Stomach (tissue), 9 donors: ENCODE results near the gene IL4R. TPM values are rescaled to one million over a fixed set of nuclear protein-coding genes. Genes with fewer than 3 reads are reported as not detected.
"Not testable (repeated sequence)": the region's sequence is repeated elsewhere in the genome, so short reads cannot be mapped to it uniquely, and the experiment has no call there.

Source experiments
- DNase-seq, 2 donors: peaks; one replicate each; pipeline versions ENCODE4 v3.0.0 to v3.0.0-alpha.2; 2013 to 2019
- H3K27ac ChIP-seq, 5 donors: fragments of 200-600 bp in 4 of 5; sonication (generic) in 4 of 5; one replicate each; pipeline ENCODE4 v1.5.1; 2013 to 2019; ENCODE audit warnings: mild to moderate bottlenecking in 1 of 5, moderate library complexity in 1 of 5
- H3K27me3 ChIP-seq, 3 donors: fragments of 200-600 bp; sonication (generic); one replicate each; pipeline ENCODE4 v1.5.1; 2017 to 2019; ENCODE audit warnings: mixed run types in 1 of 3
- H3K36me3 ChIP-seq, 4 donors: fragments of 200-600 bp; sonication (generic); 1 replicate in 3 of 4; 2 replicates in 1 of 4; pipeline ENCODE4 v1.5.1; 2016 to 2019
- H3K4me1 ChIP-seq, 4 donors: fragments of 200-600 bp; sonication (generic); one replicate each; pipeline ENCODE4 v1.5.1; 2016 to 2019
- H3K4me3 ChIP-seq, 4 donors: fragments of 200-600 bp; sonication (generic) in 3 of 4; one replicate each; pipeline ENCODE4 v1.5.1; 2016 to 2019; ENCODE audit warnings: mild to moderate bottlenecking in 1 of 4
- H3K9me3 ChIP-seq, 4 donors: fragments of 200-600 bp; sonication (generic); one replicate each; pipeline ENCODE4 v1.5.1; 2016 to 2019
- EP300 ChIP-seq: sonication (generic); formaldehyde crosslinking; IDR thresholded peaks from one replicate; pipeline ENCODE4 v1.6.1; 2017; ENCODE audit warnings: antibody characterized with exemption
- POLR2A ChIP-seq, 4 donors: fragments of 450-650 bp; IDR thresholded peaks; one replicate each; pipeline ENCODE4 v1.6.1; 2016; ENCODE audit warnings: antibody characterized with exemption in 4 of 4, control low read depth in 2 of 4, mild to moderate bottlenecking in 1 of 4, moderate library complexity in 1 of 4
- POLR2AphosphoS5 ChIP-seq, 3 donors: sonication (generic); formaldehyde crosslinking; IDR thresholded peaks; one replicate each; pipeline ENCODE4 v1.6.1; 2016; ENCODE audit warnings: antibody characterized with exemption in 3 of 3
- WGBS, 5 donors: extraction: QIAGEN DNeasy Blood & Tissue Kit in 3 of 5; methylation state at CpG; one replicate each; pipeline versions ENCODE4 v1.1.5 to v1.1.7; 2013 to 2018; 5-methylcytosine and 5-hydroxymethylcytosine counted together
- intact Hi-C: fragments of 100-400 bp; cut with DNase I; formaldehyde crosslinking; loops from one replicate; pipeline ENCODE4 v1.15.1; 2023; ENCODE audit warnings: low total_unique reads
- polyA plus RNA-seq, 3 donors: library from polyadenylated mRNA; stranded (reverse); fragments of 200-250 nt; gene quantifications; one replicate each; pipeline ENCODE4 v1.2.3, GENCODE V29; 2013
- total RNA-seq, 5 donors: library from RNA; depleted of rRNA; stranded (reverse); fragments of >200 nt; gene quantifications; one replicate each; pipeline versions ENCODE4 v1.1.0 to v1.2.3, GENCODE V29; 2014 to 2016
- TF ChIP-seq, protein P1 (sequence below), 7 experiments: fragments of 450-650 bp in 4 of 7; fragments of 200-600 bp in 3 of 7; sonication (generic) in 3 of 7; IDR thresholded peaks; one replicate each; pipeline ENCODE4 v1.5.1; 2016 to 2019; ENCODE audit warnings: antibody characterized with exemption in 7 of 7, control low read depth in 2 of 7, mild to moderate bottlenecking in 1 of 7
- donor health status: healthy with polysubstance abuse.
- donor health status: Bipolar disorder and iron deficiency.
- donor health status: healthy.

Gene IL4R
- total and polyA plus RNA-seq, 8 donors = 17.4 to 120 (median 52.4) TPM

DNA sequence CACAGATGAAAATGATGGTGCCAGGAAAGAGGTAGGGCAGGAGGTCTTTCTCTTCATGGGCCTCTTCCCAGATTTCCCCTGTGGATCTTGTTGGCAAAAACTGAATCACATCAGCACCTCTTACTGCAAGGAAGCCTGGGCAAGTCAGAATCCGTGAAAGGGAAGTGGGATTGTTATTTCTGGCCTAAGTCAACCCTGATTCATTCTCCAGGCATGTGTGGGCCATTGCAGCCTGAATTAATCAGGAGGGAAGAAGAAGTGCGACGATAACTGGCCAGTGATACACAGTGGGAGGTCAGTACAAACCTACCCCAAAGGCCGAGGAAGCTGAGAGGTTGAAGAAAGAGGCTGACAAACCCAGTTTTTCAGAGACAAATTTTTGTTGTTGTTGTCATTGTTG, 27.3 kb upstream of the IL4R start:
- H3K4me1 ChIP-seq = peaks cover 0 to 4% (median 0%) of the 10 kb centered on the region in 4 donors
- H3K27ac ChIP-seq = peak overlapping the region in 4 of 5 donors; percentile 10 to 72 (median 34)
- no peaks in the 10 kb centered on the region for H3K36me3 ChIP-seq
- TF ChIP-seq POLR2A (IDR thresholded peaks at IDR 0.05) (no peak), POLR2AphosphoS5 (IDR thresholded peaks at IDR 0.05) (peak in 1 of 3 donors; percentile 21)
- TF ChIP-seq, protein P1, sequence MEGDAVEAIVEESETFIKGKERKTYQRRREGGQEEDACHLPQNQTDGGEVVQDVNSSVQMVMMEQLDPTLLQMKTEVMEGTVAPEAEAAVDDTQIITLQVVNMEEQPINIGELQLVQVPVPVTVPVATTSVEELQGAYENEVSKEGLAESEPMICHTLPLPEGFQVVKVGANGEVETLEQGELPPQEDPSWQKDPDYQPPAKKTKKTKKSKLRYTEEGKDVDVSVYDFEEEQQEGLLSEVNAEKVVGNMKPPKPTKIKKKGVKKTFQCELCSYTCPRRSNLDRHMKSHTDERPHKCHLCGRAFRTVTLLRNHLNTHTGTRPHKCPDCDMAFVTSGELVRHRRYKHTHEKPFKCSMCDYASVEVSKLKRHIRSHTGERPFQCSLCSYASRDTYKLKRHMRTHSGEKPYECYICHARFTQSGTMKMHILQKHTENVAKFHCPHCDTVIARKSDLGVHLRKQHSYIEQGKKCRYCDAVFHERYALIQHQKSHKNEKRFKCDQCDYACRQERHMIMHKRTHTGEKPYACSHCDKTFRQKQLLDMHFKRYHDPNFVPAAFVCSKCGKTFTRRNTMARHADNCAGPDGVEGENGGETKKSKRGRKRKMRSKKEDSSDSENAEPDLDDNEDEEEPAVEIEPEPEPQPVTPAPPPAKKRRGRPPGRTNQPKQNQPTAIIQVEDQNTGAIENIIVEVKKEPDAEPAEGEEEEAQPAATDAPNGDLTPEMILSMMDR (IDR thresholded peaks at IDR 0.05) = no peak
- intact Hi-C loops = no loop called here
- no peaks in the 10 kb centered on the region for H3K27me3 ChIP-seq
- 37 to 66% (median 57%) methylated on average over 4 of the region's 4 CpGs for WGBS, 5 donors
- no peaks in the 10 kb centered on the region for H3K9me3 ChIP-seq
- no peak for DNase-seq
- no peak overlapping the region for H3K4me3 ChIP-seq

DNA sequence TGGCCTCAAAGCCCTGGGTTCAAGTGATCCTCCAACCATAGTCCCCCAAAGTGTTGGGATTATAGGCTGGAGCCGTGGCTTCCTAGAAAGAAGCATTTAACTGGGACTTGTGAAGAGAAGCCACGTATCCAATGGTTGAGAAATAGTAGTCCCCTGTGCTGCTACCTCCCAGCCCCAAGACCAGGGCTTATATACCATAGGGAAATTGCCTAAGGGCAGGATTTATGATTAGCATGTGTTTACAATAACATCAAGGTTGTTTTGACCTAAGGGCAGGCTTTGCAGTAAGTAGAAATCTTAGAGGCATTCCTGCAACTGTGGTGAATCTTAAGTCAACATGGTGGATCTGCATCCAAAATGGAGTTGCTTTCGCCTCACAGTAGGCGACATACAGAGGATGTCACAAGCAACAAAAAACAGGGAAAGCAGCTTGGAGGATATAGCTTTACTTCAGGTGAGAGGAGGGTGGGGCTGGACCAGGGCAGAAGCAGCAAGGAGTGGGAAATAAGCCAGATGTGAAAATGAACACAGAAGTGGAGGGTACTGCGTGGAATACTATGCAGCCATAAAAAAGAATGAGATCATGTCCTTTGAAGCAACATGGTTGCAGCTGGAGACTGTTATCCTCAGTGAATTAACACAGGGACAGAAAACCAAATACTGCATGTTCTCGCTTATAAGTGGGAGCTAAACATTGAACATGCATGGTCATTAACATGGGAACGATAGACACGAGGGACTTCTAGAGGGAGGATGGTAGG, 26.5 kb upstream of the IL4R start:
- Histone ChIP-seq H3K27ac (peak overlapping the region in 4 of 5 donors; percentile 10 to 72 (median 34)), H3K9me3 (no peaks in the 10 kb centered on the region), H3K27me3 (no peaks in the 10 kb centered on the region), H3K4me3 (no peak overlapping the region), H3K4me1 (peaks cover 0 to 4% (median 0%) of the 10 kb centered on the region in 4 donors), H3K36me3 (no peaks in the 10 kb centered on the region)
- TF ChIP-seq EP300 (no peak), POLR2AphosphoS5 (IDR thresholded peaks at IDR 0.05) (no peak), POLR2A (IDR thresholded peaks at IDR 0.05) (no peak)
- TF ChIP-seq, protein P1 (IDR thresholded peaks at IDR 0.05) = no peak
- whole genome bisulfite sequencing, 5 donors = 92 to 96% (median 94%) methylated on average over 8 of the region's 8 CpGs
- DNase-seq = no peak
- intact Hi-C loops = no loop called here

DNA sequence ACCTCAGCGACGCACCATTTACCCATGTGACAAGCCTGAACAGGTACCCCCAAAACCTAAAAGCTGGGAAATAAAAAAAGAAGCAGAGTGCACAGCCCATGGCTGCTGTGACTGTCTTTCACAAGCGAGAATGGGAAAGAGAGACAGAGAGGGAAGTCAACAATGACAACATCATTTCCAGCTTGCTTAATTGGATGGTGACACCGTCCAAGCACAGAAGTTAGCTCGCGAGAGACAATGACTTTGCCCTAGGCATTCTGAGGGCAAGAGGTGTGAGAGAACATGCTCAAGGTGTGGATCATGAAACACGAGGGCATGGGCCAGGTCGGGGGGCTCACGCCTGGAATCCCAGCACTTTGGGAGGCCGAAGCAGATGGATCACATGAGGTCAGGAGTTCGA, 25.9 kb upstream of the IL4R start:
- peak overlapping the region in 1 of 5 donors; percentile 72 for H3K27ac ChIP-seq
- H3K36me3 ChIP-seq = no peaks in the 10 kb centered on the region
- no peaks in the 10 kb centered on the region for H3K9me3 ChIP-seq
- no peaks in the 10 kb centered on the region for H3K27me3 ChIP-seq
- WGBS, 5 donors = 87 to 96% (median 90%) methylated on average over 11 of the region's 11 CpGs
- H3K4me3 ChIP-seq = no peak overlapping the region
- intact Hi-C loops = no loop called here
- no peak for DNase-seq
- peaks cover 0 to 4% (median 0%) of the 10 kb centered on the region in 4 donors for H3K4me1 ChIP-seq
- TF ChIP-seq, protein P1 (IDR thresholded peaks at IDR 0.05) = no peak

DNA sequence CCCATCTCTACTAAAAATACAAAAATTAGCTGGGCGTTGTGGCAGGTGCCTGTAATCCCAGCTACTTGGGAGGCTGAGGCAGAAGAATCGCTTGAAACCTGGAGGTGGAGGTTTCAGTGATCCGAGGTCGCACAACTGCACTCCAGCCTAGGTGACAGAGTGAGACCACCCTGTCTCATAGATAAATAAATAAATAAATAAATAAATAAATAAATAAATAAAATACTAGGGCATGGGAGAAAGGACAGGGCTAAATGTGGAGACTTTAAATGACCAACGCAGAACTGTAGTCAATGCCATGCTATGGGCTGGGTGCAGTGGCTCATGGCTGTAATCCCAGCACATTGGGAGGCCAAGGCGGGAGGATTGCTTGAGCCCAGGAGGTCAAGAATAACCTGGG, 25.5 kb upstream of the IL4R start:
- H3K27me3 ChIP-seq, H3K9me3 ChIP-seq, H3K4me3 ChIP-seq, H3K36me3 ChIP-seq, H3K4me1 ChIP-seq, intact Hi-C loops, DNase-seq: not testable (repeated sequence)
- 78 to 96% (median 89%) methylated on average over 6 of the region's 6 CpGs for WGBS, 5 donors
- H3K27ac ChIP-seq = peak overlapping the region in 1 of 5 donors; percentile 72

DNA sequence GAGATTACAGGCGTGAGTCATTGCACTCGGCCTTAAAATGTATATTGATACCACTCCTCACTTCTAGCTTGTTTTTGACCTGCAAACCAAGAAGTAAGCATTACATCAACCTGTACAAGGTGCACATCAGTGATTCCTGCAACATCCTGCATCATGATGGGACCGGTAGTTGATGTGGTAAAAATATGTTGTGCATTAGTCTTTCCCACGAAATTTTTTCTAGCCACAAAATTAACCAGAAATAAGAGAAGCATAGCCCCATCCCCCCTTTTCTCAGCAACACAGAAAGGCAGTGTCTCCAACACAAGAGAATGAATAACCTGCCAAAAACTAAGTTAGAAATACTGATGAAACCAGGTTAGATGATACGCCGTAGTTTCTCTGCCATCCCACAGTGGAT, 24.1 kb upstream of the IL4R start:
- TF ChIP-seq, protein P1 (IDR thresholded peaks at IDR 0.05) = no peak
- no peak for TF ChIP-seq POLR2A (IDR thresholded peaks at IDR 0.05)
- TF ChIP-seq POLR2AphosphoS5 (IDR thresholded peaks at IDR 0.05) = no peak
- no peak for TF ChIP-seq EP300
- no peak overlapping the region for H3K27ac ChIP-seq
- H3K4me3 ChIP-seq = no peak overlapping the region
- H3K27me3 ChIP-seq = no peaks in the 10 kb centered on the region
- no peaks in the 10 kb centered on the region for H3K36me3 ChIP-seq
- DNase-seq = no peak
- intact Hi-C loops = no loop called here
- WGBS, 5 donors = 71 to 76% (median 74%) methylated on average over 6 of the region's 6 CpGs
- H3K9me3 ChIP-seq = no peaks in the 10 kb centered on the region
- H3K4me1 ChIP-seq = peaks cover 0 to 4% (median 0%) of the 10 kb centered on the region in 4 donors
